ENCODE measurements around the gene ZFP92. TPM values are rescaled to one million over a fixed set of nuclear protein-coding genes. Genes with fewer than 3 reads are reported as not detected.
"Not testable (repeated sequence)": the region's sequence is repeated elsewhere in the genome, so short reads cannot be mapped to it uniquely, and the experiment has no call there.

Gene ZFP92
- total RNA-seq, 1 donor from 2014 or later = 1.6 TPM

DNA sequence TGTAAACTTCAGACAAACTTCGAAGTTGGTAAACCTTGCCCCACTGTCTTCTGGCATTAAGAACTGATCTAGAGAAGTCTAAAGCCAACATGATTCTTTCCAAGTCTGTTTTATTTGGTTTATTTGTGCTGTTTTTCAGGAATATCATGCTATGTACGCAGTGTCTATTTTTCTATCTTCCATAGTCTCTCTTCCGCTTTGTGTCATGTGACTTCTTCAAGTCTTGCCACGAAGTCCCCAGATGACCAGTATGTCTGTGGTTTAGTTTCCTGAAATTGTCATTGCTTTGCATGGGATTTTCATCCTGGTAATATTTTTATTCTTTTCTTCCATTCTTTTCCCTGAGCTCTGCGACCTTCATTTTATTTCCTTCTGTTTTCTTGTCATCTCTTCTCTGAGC, 25.2 kb upstream of the ZFP92 start:
- no peaks in the 10 kb centered on the region for H3K27me3 Mint-ChIP-seq
- no peaks in the 10 kb centered on the region for H3K36me3 Mint-ChIP-seq (ENCODE audit: low read depth)
- no peak overlapping the region for H3K4me3 Mint-ChIP-seq
- no peaks in the 10 kb centered on the region for H3K9me3 Mint-ChIP-seq
- ATAC-seq (ENCODE audit: low read depth) (no peak), DNase-seq (no peak)
- ChIA-PET CTCF (no interaction called here), POLR2A (no interaction called here)
- H3K4me1 Mint-ChIP-seq = no peaks in the 10 kb centered on the region
- H3K27ac Mint-ChIP-seq = no peak overlapping the region
- intact Hi-C loops (cut with micrococcal nuclease) = no loop called here
- TF ChIP-seq, protein P1, sequence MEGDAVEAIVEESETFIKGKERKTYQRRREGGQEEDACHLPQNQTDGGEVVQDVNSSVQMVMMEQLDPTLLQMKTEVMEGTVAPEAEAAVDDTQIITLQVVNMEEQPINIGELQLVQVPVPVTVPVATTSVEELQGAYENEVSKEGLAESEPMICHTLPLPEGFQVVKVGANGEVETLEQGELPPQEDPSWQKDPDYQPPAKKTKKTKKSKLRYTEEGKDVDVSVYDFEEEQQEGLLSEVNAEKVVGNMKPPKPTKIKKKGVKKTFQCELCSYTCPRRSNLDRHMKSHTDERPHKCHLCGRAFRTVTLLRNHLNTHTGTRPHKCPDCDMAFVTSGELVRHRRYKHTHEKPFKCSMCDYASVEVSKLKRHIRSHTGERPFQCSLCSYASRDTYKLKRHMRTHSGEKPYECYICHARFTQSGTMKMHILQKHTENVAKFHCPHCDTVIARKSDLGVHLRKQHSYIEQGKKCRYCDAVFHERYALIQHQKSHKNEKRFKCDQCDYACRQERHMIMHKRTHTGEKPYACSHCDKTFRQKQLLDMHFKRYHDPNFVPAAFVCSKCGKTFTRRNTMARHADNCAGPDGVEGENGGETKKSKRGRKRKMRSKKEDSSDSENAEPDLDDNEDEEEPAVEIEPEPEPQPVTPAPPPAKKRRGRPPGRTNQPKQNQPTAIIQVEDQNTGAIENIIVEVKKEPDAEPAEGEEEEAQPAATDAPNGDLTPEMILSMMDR (IDR thresholded peaks at IDR 0.05) = no peak

DNA sequence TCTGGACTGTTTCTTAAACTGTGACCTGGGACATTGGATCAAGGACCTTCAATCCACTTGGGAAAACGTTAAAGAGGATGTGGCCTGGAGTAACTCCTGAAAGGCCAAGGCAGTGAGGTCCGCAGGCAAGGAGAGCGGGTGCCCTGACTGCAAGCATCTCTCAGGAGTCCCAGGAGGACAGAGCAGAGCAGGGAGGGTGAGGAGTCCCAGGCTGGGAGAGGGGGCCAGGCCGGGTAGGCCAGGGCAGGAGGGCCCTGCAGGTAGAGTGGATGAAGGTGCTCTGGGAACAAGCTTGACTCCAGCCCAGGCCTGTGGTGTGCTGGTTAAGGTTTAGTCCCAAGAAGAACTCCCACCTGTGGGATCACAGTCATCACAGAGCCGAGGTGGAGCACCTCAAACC, 23.9 kb upstream of the ZFP92 start:
- ChIA-PET POLR2A (no interaction called here), CTCF (no interaction called here)
- intact Hi-C loops (cut with micrococcal nuclease) = no loop called here
- ATAC-seq (ENCODE audit: low read depth) (no peak), DNase-seq (no peak)
- Mint-ChIP-seq H3K27ac (no peak overlapping the region), H3K27me3 (no peaks in the 10 kb centered on the region), H3K4me3 (no peak overlapping the region), H3K36me3 (ENCODE audit: low read depth) (no peaks in the 10 kb centered on the region), H3K9me3 (no peaks in the 10 kb centered on the region), H3K4me1 (no peaks in the 10 kb centered on the region)
- TF ChIP-seq, protein P1 (IDR thresholded peaks at IDR 0.05) = no peak

DNA sequence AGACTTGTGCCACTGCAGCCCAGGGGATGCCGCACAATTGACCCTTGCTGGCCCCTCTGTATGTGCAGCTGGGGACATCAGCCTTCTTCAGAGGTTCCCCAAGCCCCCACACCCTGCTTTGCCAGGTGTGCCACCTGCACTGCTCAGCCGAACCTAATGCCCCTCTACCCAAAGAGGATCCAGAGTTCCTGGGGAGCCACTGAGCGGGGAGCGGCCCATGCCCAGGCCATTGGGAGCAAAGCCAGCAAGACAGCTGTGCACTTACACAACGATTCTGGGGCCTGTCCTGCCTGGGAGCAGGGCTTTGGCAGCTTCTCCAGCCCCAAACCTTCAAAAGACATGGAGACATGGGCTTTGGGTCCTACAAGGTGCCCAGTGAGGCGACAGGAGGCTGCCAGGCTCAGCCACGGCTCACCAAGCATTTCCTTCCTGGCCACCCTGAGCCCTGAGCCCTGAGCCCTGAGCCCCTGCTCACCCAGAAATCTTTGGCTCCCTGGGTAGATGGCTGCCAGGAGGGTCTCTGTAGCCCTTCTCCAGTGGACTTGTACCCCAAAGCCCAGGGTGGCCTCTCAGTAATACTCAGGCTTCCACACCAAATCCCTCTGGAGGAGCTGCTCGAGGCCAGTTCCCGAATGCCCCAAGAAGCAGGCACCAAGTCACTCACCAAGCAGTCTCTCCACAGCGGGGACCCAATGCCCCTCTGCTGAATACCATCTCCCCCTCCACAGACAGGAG, 23.1 kb upstream of the ZFP92 start:
- ATAC-seq (ENCODE audit: low read depth) = no peak
- Mint-ChIP-seq H3K36me3 (ENCODE audit: low read depth) (no peaks in the 10 kb centered on the region), H3K27ac (no peak overlapping the region), H3K27me3 (no peaks in the 10 kb centered on the region), H3K9me3 (no peaks in the 10 kb centered on the region), H3K4me3 (no peak overlapping the region), H3K4me1 (no peaks in the 10 kb centered on the region)
- ChIA-PET CTCF (no interaction called here), POLR2A (no interaction called here)
- no peak for DNase-seq
- TF ChIP-seq, protein P1 (IDR thresholded peaks at IDR 0.05) = no peak
- intact Hi-C loops (cut with micrococcal nuclease) = no loop called here

DNA sequence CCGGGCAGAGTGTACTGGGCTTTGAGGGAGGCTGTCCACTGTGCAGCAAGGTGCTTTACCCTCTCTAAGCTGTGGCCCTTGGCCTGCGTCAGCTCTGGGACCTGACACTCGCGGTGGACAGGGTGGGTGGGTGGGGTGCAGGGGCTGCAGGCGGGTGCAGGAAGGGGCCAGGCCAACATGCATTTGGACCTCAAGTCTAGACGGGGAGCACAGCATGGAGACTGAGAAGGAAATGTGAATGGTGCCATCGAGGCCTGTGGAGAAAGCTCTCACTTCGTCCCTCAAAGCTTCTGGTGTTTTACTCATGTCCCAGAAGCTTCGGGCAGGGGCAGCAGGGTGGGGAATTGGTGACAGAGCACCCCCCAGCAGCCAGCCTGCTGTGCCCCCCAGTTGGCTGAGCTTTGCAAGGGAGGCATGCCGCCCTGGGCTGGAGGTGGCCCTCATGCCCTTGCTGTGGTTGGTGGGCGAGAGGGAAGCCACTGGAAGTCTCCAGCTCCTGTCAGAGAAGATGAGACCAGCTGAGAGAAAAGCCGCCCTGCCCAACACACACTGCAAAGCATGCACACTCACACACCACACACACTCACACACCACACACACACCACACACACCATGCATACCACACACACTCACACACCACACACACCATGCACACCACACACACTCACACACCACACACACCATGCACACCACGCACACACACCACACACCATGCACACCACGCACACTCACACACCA, 22.4 kb upstream of the ZFP92 start:
- Mint-ChIP-seq H3K27me3 (no peaks in the 10 kb centered on the region), H3K36me3 (ENCODE audit: low read depth) (no peaks in the 10 kb centered on the region), H3K27ac (no peak overlapping the region), H3K4me3 (no peak overlapping the region), H3K4me1 (no peaks in the 10 kb centered on the region), H3K9me3 (no peaks in the 10 kb centered on the region)
- intact Hi-C loops (cut with micrococcal nuclease) = no loop called here
- ATAC-seq (ENCODE audit: low read depth) (no peak), DNase-seq (no peak)
- ChIA-PET CTCF (no interaction called here), POLR2A (no interaction called here)
- TF ChIP-seq, protein P1 (IDR thresholded peaks at IDR 0.05) = no peak

DNA sequence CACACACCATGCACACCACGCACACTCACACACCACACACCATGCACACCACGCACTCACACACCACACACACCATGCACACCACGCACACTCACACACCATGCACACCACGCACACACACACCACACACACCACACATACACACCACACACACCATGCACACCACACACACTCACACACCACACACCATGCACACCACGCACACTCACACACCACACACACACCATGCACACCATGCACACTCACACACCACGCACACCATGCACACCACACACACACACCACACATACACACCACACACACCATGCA, 21.9 kb upstream of the ZFP92 start:
- H3K4me1 Mint-ChIP-seq; DNase-seq; H3K4me3 Mint-ChIP-seq; H3K27ac Mint-ChIP-seq; POLR2A ChIA-PET; intact Hi-C loops (cut with micrococcal nuclease); H3K9me3 Mint-ChIP-seq; H3K36me3 Mint-ChIP-seq (ENCODE audit: low read depth); CTCF ChIA-PET; H3K27me3 Mint-ChIP-seq; ATAC-seq (ENCODE audit: low read depth): not testable (repeated sequence)

Measured in activated B cell treated with CpG ODN at 0.5 μM for 24 hours (primary cell).